HEK293 (cell line): ENCODE measurements around the gene MUCL3.

Source experiments
- CTCF ChIP-seq: fragments of 450-650 bp; formaldehyde crosslinking; IDR thresholded peaks from 2 replicates; pipeline ENCODE4 v1.5.1; 2016; ENCODE audit warnings: missing biosample characterization, missing genetic modification characterization
- ELK4 ChIP-seq: IDR thresholded peaks from 2 replicates; pipeline ENCODE4 v1.6.1; 2011; ENCODE audit warnings: mild to moderate bottlenecking, low read depth, low read length, borderline replicate concordance
- REST ChIP-seq: fragments of 450-650 bp; formaldehyde crosslinking; IDR thresholded peaks from 2 replicates; pipeline ENCODE4 v1.5.1; 2016; ENCODE audit warnings: missing biosample characterization, missing genetic modification characterization
- ZNF311 ChIP-seq: fragments of 450-650 bp; formaldehyde crosslinking; IDR thresholded peaks from 2 replicates; pipeline ENCODE4 v1.5.1; 2017; ENCODE audit warnings: missing biosample characterization, missing genetic modification characterization, borderline replicate concordance
- ZNF561 ChIP-seq: fragments of 450-650 bp; IDR thresholded peaks from 2 replicates; pipeline ENCODE4 v1.5.1; 2018; ENCODE audit warnings: missing biosample characterization, missing genetic modification characterization, borderline replicate concordance

- TF ChIP-seq CTCF (tag by site-specific recombination) (no peak), ELK4 (no peak), ZNF311 (tag by site-specific recombination) (no peak), ZNF561 (tag by site-specific recombination) (no peak), REST (tag by site-specific recombination) (no peak)
Observed at GRCh38 chr6:30947231-30947630, 6.5 kb downstream of the MUCL3 start.
